ENCODE data around the gene PPIG.
"Not testable (repeated sequence)": the region's sequence is repeated elsewhere in the genome, so short reads cannot be mapped to it uniquely, and the experiment has no call there.

PPIG gene

DNA sequence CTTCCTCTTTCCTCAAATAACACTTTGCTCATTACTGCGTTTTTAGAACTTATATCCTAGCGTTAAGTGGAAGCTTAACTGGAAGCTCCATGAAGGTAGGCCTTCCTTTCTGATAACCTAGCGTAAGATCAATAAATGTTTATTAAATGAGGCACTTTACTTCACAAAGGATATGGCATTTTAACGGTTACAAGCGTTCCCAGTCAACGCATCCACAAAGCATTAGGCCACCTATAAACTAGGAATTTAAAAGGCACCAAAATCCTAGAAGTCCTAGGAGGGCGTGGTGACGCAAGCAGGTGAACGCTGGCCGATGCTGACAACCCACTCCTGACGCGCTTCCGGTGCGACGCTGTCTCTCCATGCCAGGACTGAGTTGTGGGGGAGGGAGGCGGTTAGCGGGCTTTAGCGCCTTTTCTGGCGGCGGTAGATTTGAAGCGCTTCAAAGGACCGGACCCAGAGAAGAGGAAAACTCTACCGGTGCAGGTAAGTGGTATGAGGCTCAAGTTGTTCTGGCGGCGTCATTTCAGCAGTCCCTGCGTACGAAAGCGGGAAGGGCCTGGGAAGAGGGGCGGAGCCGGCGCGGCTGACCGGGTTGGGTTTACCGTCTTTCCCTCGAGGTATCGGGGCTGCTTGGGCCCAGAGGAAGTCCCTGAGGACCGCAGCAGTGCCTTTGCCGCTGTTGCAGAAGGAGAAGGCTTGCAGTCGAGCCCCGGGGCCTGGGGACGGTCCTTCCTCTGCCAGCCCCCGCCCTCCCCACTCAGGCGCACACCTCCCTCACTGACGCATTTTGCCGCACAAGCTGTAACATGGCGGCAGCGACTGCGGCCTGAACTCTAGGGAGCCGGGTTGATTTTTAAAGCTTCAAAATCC lies at the start of gene PPIG:
PPIG (plus strand) TSS at position 347 of the 873 bp plus-strand sequence. CDS start 19,691 bp downstream, outside the sequence.
- DNase-seq (ENCODE audit: low spot score): peak; percentile 94

- DNase-seq (ENCODE audit: low spot score): not testable (repeated sequence)
These were observed 44.7 kb upstream of the PPIG start for GRCh38 chr2:169539460-169539859.

DNA sequence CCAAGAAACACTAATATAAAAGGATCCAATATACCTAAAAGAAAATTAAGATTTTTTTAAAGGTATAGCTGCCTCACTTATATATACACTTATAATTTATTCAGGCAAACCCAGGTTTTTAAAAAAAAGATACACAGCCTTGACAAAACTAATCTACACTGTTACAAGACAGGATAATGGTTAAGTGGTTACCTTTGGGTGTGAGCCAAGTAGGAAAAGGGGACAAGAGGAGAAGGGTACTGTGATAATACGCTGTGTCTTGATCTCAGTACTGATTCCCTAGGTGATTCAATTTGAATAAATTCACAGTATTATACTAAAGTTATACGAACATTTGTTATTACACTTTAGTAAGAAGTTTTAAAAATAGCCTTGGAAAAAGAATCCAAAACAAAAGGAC lies 44.0 kb upstream of the PPIG start:
- DNase-seq (ENCODE audit: low spot score): no peak

GRCh38 chr2:169542433-169542832 lies 41.7 kb upstream of the PPIG start:
- DNase-seq (ENCODE audit: low spot score): no peak

DNA sequence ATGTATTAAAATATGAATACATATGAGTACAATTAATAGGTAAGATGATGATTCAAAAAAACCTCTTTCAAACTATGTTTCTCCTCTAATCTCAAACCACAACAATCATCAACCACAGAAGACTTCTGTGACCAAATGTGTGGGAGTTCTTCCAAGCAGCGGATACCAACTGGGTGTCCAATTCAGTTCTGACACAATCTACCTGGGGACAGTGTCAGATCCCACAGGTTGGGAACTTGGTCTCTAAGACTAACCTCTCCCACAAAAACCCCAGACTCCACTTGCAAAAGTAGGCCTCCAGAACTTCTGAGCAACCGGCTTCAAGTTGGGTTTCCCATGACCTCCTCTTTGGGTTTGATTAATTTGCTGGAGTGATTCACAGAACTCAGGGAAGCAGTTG lies 37.4 kb upstream of the PPIG start:
- no peak for DNase-seq (ENCODE audit: low spot score)

GRCh38 chr2:169561364-169561763 lies 22.8 kb upstream of the PPIG start:
- no peak for DNase-seq (ENCODE audit: low spot score)

DNA sequence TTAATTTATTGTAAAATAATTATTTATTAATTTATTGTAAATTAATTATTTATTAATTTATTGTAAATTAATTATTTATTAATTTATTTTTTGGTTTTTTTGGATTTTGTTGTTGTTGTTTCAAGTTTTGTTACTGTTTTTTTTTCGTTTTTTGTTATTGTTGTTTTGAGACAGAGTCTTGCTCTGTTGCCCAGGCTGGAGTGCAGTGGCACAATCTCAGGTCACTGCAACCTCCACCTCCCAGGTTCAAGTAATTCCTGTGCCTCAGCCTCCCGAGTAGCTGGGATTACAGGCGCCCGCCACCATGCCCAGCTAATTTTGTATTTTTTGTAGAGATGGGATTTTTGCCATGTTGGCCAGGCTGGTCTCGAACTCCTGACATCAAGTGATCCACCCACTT lies 22.1 kb upstream of the PPIG start:
- not testable (repeated sequence) for DNase-seq (ENCODE audit: low spot score)

GRCh38 chr2:169562519-169562918 lies 21.6 kb upstream of the PPIG start:
- no peak for DNase-seq (ENCODE audit: low spot score)

GRCh38 chr2:169565686-169566085 lies 18.5 kb upstream of the PPIG start:
- no peak for DNase-seq (ENCODE audit: low spot score)

- no peak for DNase-seq (ENCODE audit: low spot score)
These were observed 14.2 kb upstream of the PPIG start for GRCh38 chr2:169569948-169570347.

DNA sequence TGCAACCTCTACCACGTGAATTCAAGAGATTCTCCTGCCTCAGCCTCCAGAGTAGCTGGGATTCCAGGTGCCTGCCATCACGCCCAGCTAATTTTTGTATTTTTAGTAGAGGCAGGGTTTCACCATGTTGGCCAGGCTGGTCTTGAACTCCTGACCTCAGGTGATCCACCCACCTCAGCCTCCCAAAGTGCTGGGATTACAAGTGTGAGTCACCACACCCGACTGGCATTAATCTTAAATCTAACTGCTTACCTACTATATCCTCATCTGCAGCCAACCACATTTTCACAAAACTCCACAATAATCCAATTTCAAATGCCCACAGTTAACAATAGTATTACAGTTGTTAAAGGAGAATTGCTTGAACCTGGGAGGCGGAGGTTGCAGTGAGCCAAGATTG lies 13.4 kb upstream of the PPIG start:
- DNase-seq (ENCODE audit: low spot score): not testable (repeated sequence)

DNA sequence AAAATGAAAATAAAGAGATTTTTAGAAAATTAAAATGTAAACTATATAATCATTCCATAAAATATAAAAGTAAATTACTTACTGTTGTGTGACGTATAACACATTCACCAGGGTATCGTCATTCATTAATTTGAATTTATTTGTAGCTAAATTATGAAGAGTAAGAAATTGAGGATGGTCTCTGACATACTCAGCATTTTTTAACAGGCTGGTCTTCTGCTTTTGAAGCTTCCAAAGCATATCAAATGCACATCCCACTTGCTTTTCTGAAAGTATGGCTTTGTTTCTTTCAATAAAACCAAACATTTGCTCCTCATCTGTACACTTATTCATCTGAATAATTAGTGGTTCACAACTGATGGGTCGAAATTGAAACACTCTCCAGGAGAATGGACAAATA lies 12.6 kb upstream of the PPIG start:
- no peak for DNase-seq (ENCODE audit: low spot score)

DNA sequence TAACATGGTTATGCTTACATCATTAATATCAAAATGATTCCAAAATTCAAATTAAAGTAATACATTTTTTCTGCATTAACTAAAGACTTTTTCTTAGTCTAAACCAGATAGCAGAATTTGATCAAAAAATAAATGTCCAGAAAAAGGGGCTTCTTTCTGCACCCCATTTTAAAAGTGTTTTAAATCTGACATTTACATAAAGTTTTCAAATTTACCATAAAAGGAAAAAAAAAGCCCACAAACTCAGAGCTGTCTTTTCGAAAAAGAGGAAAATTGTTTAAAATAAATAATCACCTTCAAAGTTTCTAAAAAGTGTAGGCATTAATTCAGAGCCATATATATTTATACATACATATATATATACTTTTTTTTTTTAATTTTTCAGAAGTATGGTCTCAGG lies 12.0 kb upstream of the PPIG start:
- DNase-seq (ENCODE audit: low spot score): no peak

DNA sequence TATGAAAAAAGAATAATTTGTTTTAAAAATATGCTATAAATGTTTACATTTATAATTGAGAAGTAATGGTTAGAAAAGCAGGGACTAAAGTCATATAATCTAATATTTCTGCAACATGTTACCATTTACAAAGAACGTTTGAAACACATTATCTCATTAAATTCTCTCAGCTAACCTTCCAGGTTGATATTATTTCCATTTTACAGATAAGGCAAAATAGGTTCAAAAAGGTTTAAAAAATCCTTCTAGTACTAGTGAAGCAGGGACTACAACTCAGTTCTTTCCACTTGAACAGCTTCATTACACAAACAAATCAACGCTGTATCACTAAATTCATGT lies 11.4 kb upstream of the PPIG start:
- no peak for DNase-seq (ENCODE audit: low spot score)

- DNase-seq (ENCODE audit: low spot score): peak; percentile 94
These were observed 10.8 kb upstream of the PPIG start, which contains the start of gene FASTKD1 for GRCh38 chr2:169573160-169573973. FASTKD1 (minus strand) TSS chr2:169573865; CDS start chr2:169572029, 1,836 bp downstream.

DNA sequence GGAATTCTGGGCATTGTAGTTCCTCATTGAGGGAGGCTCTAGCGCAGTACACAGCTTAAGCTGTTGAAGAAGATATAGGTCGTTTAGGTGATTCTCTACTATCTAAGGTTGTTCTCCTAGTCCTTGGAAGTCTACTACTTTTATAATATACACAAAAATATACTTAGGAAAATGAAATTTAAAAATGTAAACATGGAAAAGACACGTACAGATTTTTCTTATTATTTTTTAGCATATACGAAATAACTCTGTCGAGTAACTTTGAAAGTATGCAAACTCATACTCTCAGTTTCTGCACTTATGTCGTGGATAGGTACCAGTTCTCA lies 10.2 kb upstream of the PPIG start:
- no peak for DNase-seq (ENCODE audit: low spot score)

- DNase-seq (ENCODE audit: low spot score): not testable (repeated sequence)
These were observed 9.6 kb upstream of the PPIG start for GRCh38 chr2:169574539-169574938.

DNA sequence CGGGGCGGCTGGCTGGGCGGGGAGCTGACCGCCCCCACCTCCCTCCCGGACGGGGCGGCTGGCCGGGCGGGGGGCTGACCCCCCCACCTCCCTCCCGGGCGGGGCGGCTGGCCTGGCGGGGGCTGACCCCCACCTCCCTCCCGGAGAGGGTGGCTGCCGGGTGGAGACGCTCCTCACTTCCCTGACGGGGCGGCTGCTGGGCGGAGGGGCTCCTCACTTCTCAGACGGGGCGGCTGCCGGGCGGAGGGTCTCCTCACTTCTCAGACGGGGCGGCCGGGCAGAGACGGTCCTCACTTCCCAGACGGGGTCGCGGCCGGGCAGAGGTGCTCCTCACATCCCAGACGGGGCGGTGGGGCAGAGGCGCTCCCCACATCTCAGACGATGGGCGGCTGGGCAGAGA lies 8.9 kb upstream of the PPIG start:
- not testable (repeated sequence) for DNase-seq (ENCODE audit: low spot score)

- DNase-seq (ENCODE audit: low spot score): no peak
These were observed 5.1 kb upstream of the PPIG start for GRCh38 chr2:169579044-169579443.

- not testable (repeated sequence) for DNase-seq (ENCODE audit: low spot score)
These were observed 1.4 kb upstream of the PPIG start for GRCh38 chr2:169582552-169583266.

- no peak for DNase-seq (ENCODE audit: low spot score)
These were observed 633 bp upstream of the PPIG start for GRCh38 chr2:169583518-169583917.

- DNase-seq (ENCODE audit: low spot score): no peak
These were observed 1.5 kb downstream of the PPIG start for GRCh38 chr2:169585673-169586072.

GRCh38 chr2:169590804-169591203 lies 6.7 kb downstream of the PPIG start:
- no peak for DNase-seq (ENCODE audit: low spot score)

Measured in putamen (tissue), 1 donor.